Gastroesophageal sphincter (tissue), 3 donors: ENCODE measurements around the gene PRMT5.

Source experiments
- CTCF ChIP-seq, 4 experiments: fragments of 200-600 bp in 2 of 4; fragments of 450-650 bp in 2 of 4; sonication (generic) in 1 of 4; IDR thresholded peaks; one replicate each; pipeline ENCODE4 v1.5.1; 2017 to 2019; ENCODE audit warnings: antibody characterized with exemption in 4 of 4, mild to moderate bottlenecking in 2 of 4, moderate library complexity in 2 of 4
- EP300 ChIP-seq: sonication (generic); formaldehyde crosslinking; IDR thresholded peaks from one replicate; pipeline ENCODE4 v1.6.1; 2017; ENCODE audit warnings: antibody characterized with exemption, mild to moderate bottlenecking
- POLR2A ChIP-seq, 2 donors: fragments of 450-650 bp; IDR thresholded peaks; one replicate each; pipeline ENCODE4 v1.6.1; 2017; ENCODE audit warnings: antibody characterized with exemption in 2 of 2, mild to moderate bottlenecking in 2 of 2, moderate library complexity in 1 of 2
- POLR2AphosphoS5 ChIP-seq: sonication (generic); formaldehyde crosslinking; IDR thresholded peaks from one replicate; pipeline ENCODE4 v1.6.1; 2017; ENCODE audit warnings: antibody characterized with exemption

GRCh38 chr14:22888662-22889061 lies 40.5 kb downstream of the PRMT5 start:
- no peak for TF ChIP-seq CTCF (IDR thresholded peaks at IDR 0.05)
- TF ChIP-seq POLR2AphosphoS5 = no peak
- TF ChIP-seq EP300 = no peak
- no peak for TF ChIP-seq POLR2A (IDR thresholded peaks at IDR 0.05)
